ENCODE results near the gene RNPEP. TPM values are rescaled to one million over a fixed set of nuclear protein-coding genes. Genes with fewer than 3 reads are reported as not detected.

RNPEP gene
- total and polyA plus RNA-seq, 4 donors, result 40.7 to 74.9 (median 47.5) TPM

GRCh38 chr1:202010180-202011015 lies 27.9 kb downstream of the RNPEP start, which contains the start of gene ELF3:
Gene ELF3, plus strand, starts transcription at chr1:202010587. Its CDS starts 550 bp downstream, at chr1:202011137.
- Histone ChIP-seq H3K27ac (ENCODE audit: low read depth in 1 of 2, low read length in 1 of 2) (peak within 1 kb of the TSS; percentile 13 to 88), H3K27me3 (ENCODE audit: control insufficient read depth in 3 of 3, insufficient read depth in 3 of 3, low read length in 2 of 3) (no peaks in the 10 kb centered on the region), H3K4me1 (ENCODE audit: control insufficient read depth in 5 of 5, insufficient read depth in 5 of 5, low read length in 5 of 5) (peaks cover 0 to 10% (median 2%) of the 10 kb centered on the region in 5 donors), H3K9me3 (ENCODE audit: control insufficient read depth in 4 of 4, insufficient read depth in 3 of 4, low read length in 3 of 4) (no peaks in the 10 kb centered on the region), H3K9ac (ENCODE audit: insufficient read depth in 1 of 2, low read length in 2 of 2) (peak within 1 kb of the TSS; percentile 80 to 94), H3K36me3 (ENCODE audit: control insufficient read depth in 4 of 4, insufficient read depth in 4 of 4, low read length in 4 of 4) (peaks cover 0 to 13% (median 9%) of the 10 kb centered on the region in 4 donors), H3K4me3 (peak within 1 kb of the TSS; percentile 20)
- TF ChIP-seq CTCF (IDR thresholded peaks at IDR 0.05; ENCODE audit: control extremely low read depth, extremely low read depth), result no peak
- DNase-seq (peak; percentile 79 to 92 (median 86)), ATAC-seq (ENCODE audit: insufficient read depth, low FRiP score) (peak; percentile 60)
- WGBS, 2 donors, result 69 to 77% methylated on average over 24 of the region's 24 CpGs

GRCh38 chr1:202011994-202012393 lies 29.5 kb downstream of the RNPEP start:
- H3K9me3 ChIP-seq (ENCODE audit: control insufficient read depth in 4 of 4, insufficient read depth in 3 of 4, low read length in 3 of 4), result no peaks in the 10 kb centered on the region
- ATAC-seq (ENCODE audit: insufficient read depth, low FRiP score) (no peak), DNase-seq (no peak)
- peak overlapping the region in 1 of 2 donors; percentile 71 for H3K9ac ChIP-seq (ENCODE audit: insufficient read depth in 1 of 2, low read length in 2 of 2)
- H3K27ac ChIP-seq (ENCODE audit: low read depth in 1 of 2, low read length in 1 of 2), result peak overlapping the region in 1 of 2 donors; percentile 62
- 72 to 95% methylated on average over 11 of the region's 11 CpGs for WGBS, 2 donors
- no peaks in the 10 kb centered on the region for H3K27me3 ChIP-seq (ENCODE audit: control insufficient read depth in 3 of 3, insufficient read depth in 3 of 3, low read length in 2 of 3)
- H3K4me1 ChIP-seq (ENCODE audit: control insufficient read depth in 5 of 5, insufficient read depth in 5 of 5, low read length in 5 of 5), result peaks cover 0 to 10% (median 2%) of the 10 kb centered on the region in 5 donors
- TF ChIP-seq CTCF (IDR thresholded peaks at IDR 0.05; ENCODE audit: control extremely low read depth, extremely low read depth), result no peak
- peak overlapping the region; percentile 20 for H3K4me3 ChIP-seq
- H3K36me3 ChIP-seq (ENCODE audit: control insufficient read depth in 4 of 4, insufficient read depth in 4 of 4, low read length in 4 of 4), result peaks cover 0 to 13% (median 5%) of the 10 kb centered on the region in 4 donors

GRCh38 chr1:202012544-202013478 lies 30.4 kb downstream of the RNPEP start:
- no peak for TF ChIP-seq CTCF (IDR thresholded peaks at IDR 0.05; ENCODE audit: control extremely low read depth, extremely low read depth)
- WGBS, 2 donors, result 67 to 80% methylated on average over 35 of the region's 35 CpGs
- DNase-seq, result no peak
- Histone ChIP-seq H3K27ac (ENCODE audit: low read depth in 1 of 2, low read length in 1 of 2) (peak overlapping the region in 1 of 2 donors; percentile 50), H3K27me3 (ENCODE audit: control insufficient read depth in 3 of 3, insufficient read depth in 3 of 3, low read length in 2 of 3) (no peaks in the 10 kb centered on the region), H3K9ac (ENCODE audit: insufficient read depth in 1 of 2, low read length in 2 of 2) (peak overlapping the region in 1 of 2 donors; percentile 71), H3K36me3 (ENCODE audit: control insufficient read depth in 4 of 4, insufficient read depth in 4 of 4, low read length in 4 of 4) (peaks cover 0 to 11% (median 0%) of the 10 kb centered on the region in 4 donors), H3K4me3 (peak overlapping the region; percentile 15), H3K4me1 (ENCODE audit: control insufficient read depth in 5 of 5, insufficient read depth in 5 of 5, low read length in 5 of 5) (peaks cover 0 to 6% (median 2%) of the 10 kb centered on the region in 5 donors), H3K9me3 (ENCODE audit: control insufficient read depth in 4 of 4, insufficient read depth in 3 of 4, low read length in 3 of 4) (no peaks in the 10 kb centered on the region)
- no peak for ATAC-seq (ENCODE audit: insufficient read depth, low FRiP score)
